DND-41 (cell line): ENCODE data around the gene BAHD1.

Experiments
- ATAC-seq: fragments of 200-7000 bp; cut with Tn5 transposase; 3 replicates; pipeline ENCODE4 v1.9.1; 2021; ENCODE audit warnings: low read depth; ENCODE audit not compliant: insufficient read depth
- DNase-seq: peaks from one replicate; pipeline ENCODE4 v3.0.0-alpha.2; 2020
- H2AFZ ChIP-seq: 2 replicates; pipeline ENCODE4 v1.6.0; 2012; ENCODE audit warnings: low read depth, low read length
- H3K27ac ChIP-seq: 2 replicates; pipeline ENCODE4 v1.5.1; 2012; ENCODE audit warnings: low read length, inconsistent platforms
- H3K27me3 ChIP-seq: fragments of 200-600 bp; sonication (generic); 2 replicates; pipeline ENCODE4 v1.6.0; 2012; ENCODE audit warnings: low read length, mild to moderate bottlenecking, inconsistent platforms; ENCODE audit not compliant: insufficient read depth, poor library complexity
- H3K36me3 ChIP-seq: 2 replicates; pipeline ENCODE4 v1.5.1; 2012; ENCODE audit warnings: low read length, inconsistent platforms; ENCODE audit not compliant: insufficient read depth
- H3K4me1 ChIP-seq: 2 replicates; pipeline ENCODE4 v1.5.1; 2012; ENCODE audit warnings: mild to moderate bottlenecking, low read length; ENCODE audit not compliant: insufficient read depth
- H3K4me2 ChIP-seq: 2 replicates; pipeline ENCODE4 v1.6.0; 2012; ENCODE audit warnings: mild to moderate bottlenecking, moderate library complexity, low read length, inconsistent platforms; ENCODE audit not compliant: insufficient read depth
- H3K4me3 ChIP-seq, 2 experiments: fragments of 200-600 bp in 1 of 2; shearing (Covaris generic) in 1 of 2; 2 replicates each; pipeline ENCODE4 v1.5.1; 2012 to 2016; ENCODE audit warnings: inconsistent platforms in 2 of 2, low read length in 2 of 2, mild to moderate bottlenecking in 2 of 2, low read depth in 1 of 2, moderate library complexity in 1 of 2
- H3K79me2 ChIP-seq: 2 replicates; pipeline ENCODE4 v1.6.0; 2012; ENCODE audit warnings: low read length, inconsistent platforms; ENCODE audit not compliant: insufficient read depth
- H3K9ac ChIP-seq: 2 replicates; pipeline ENCODE4 v1.6.0; 2012; ENCODE audit warnings: low read depth, mild to moderate bottlenecking, inconsistent platforms, low read length, moderate library complexity
- H3K9me3 ChIP-seq: 2 replicates; pipeline ENCODE4 v1.5.1; 2012; ENCODE audit warnings: low read length, moderate library complexity, mild to moderate bottlenecking, inconsistent platforms; ENCODE audit not compliant: insufficient read depth, severe bottlenecking
- H4K20me1 ChIP-seq: 2 replicates; pipeline ENCODE4 v1.6.0; 2012; ENCODE audit warnings: low read length; ENCODE audit not compliant: insufficient read depth
- CTCF ChIP-seq: IDR thresholded peaks from 2 replicates; pipeline ENCODE4 v1.5.1; 2012; ENCODE audit warnings: borderline replicate concordance, low read length, moderate library complexity, mild to moderate bottlenecking; ENCODE audit not compliant: poor library complexity, severe bottlenecking; ENCODE audit errors: extremely low read depth
- EZH2 ChIP-seq: IDR thresholded peaks from 3 replicates; pipeline ENCODE4 v1.6.1; 2012; ENCODE audit warnings: borderline replicate concordance, low read depth, mild to moderate bottlenecking, moderate library complexity, low read length, inconsistent platforms; ENCODE audit not compliant: severe bottlenecking

Gene BAHD1

GRCh38 chr15:40441565-40442531 lies 1.1 kb downstream of the BAHD1 start:
- Histone ChIP-seq H3K9me3 (no peaks in the 10 kb centered on the region), H3K4me1 (peaks cover 38% of the 10 kb centered on the region), H3K79me2 (peaks cover 57% of the 10 kb centered on the region), H3K9ac (peak overlapping the region; percentile 65), H3K27ac (no peak overlapping the region), H2AFZ (peak overlapping the region; percentile 26; the same call in 1 of the 2 replicates), H3K36me3 (no peaks in the 10 kb centered on the region), H3K4me2 (peak overlapping the region; percentile 82), H3K27me3 (peaks cover 19% of the 10 kb centered on the region), H4K20me1 (peaks cover 49% of the 10 kb centered on the region), H3K4me3 (peak overlapping the region; percentile 61 to 65; a peak in 3 of 4 replicates)
- TF ChIP-seq EZH2 (no peak), CTCF (no peak)
- DNase-seq = peak; percentile 19
- ATAC-seq = no peak

DNA sequence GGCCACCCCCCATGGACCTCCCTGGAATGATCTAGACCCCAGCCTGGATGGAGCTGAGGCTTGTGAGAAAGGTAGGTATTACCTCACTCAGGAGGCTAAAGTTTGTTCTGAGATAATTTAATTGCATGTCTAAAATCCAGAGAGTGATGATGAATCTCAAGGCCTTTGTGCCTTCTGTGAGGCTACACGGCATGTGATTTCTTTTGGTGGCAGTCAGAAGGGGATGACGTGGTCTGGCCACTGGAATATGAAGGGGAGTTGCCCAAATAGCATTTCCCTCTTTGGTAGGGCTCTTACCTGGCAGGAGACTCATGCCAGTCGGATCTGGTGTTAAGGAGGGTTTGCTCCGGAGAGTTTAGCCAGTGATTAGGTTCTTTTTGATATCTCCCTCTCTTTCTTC lies 2.5 kb downstream of the BAHD1 start:
- peak overlapping the region; percentile 3; the same call in 1 of the 2 replicates for H3K9ac ChIP-seq
- peak overlapping the region; percentile 82 for H3K4me2 ChIP-seq
- DNase-seq (no peak), ATAC-seq (no peak)
- H3K79me2 ChIP-seq = peaks cover 68% of the 10 kb centered on the region
- TF ChIP-seq EZH2 = no peak
- no peak for TF ChIP-seq CTCF
- no peaks in the 10 kb centered on the region for H3K36me3 ChIP-seq
- no peak overlapping the region for H3K27ac ChIP-seq
- H4K20me1 ChIP-seq = peaks cover 53% of the 10 kb centered on the region
- H3K9me3 ChIP-seq = no peaks in the 10 kb centered on the region
- H2AFZ ChIP-seq = no peak overlapping the region
- H3K27me3 ChIP-seq = peaks cover 19% of the 10 kb centered on the region
- peaks cover 38% of the 10 kb centered on the region for H3K4me1 ChIP-seq
- H3K4me3 ChIP-seq = 0 out of 4 replicates have a peak overlapping the region, but pooled peaks of 1 of the 2 experiments have one; percentile 3

DNA sequence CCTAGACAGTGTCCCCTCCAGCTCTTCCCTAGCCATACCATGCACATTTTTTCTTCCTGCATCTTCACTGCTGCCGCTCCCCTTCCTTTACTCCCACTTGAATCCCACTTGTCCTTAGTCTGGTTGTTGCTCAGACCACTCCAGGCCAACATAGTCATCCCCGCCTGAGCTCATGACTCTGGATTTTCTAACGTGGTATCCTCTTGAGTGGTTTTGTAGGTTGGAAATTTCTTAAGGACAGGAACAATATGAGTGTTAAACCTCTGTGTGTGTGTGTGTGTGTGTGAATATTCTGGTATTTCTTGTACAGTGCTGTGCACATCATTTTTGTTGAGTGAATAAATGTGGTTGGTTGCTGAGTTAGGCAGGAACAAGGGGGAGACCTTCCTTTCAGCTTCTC lies 3.1 kb downstream of the BAHD1 start:
- H3K4me2 ChIP-seq = peak overlapping the region; percentile 82; the same call in 1 of the 2 replicates
- no peak for DNase-seq
- peaks cover 14% of the 10 kb centered on the region for H3K27me3 ChIP-seq
- no peak for ATAC-seq
- no peak overlapping the region for H3K9ac ChIP-seq
- H3K9me3 ChIP-seq = no peaks in the 10 kb centered on the region
- peaks cover 74% of the 10 kb centered on the region for H3K79me2 ChIP-seq
- peaks cover 38% of the 10 kb centered on the region for H3K4me1 ChIP-seq
- H3K36me3 ChIP-seq = no peaks in the 10 kb centered on the region
- H3K4me3 ChIP-seq = no peak overlapping the region
- no peak overlapping the region for H2AFZ ChIP-seq
- no peak overlapping the region for H3K27ac ChIP-seq
- TF ChIP-seq CTCF = no peak
- no peak for TF ChIP-seq EZH2
- peaks cover 54% of the 10 kb centered on the region for H4K20me1 ChIP-seq
